GM18499 (cell line): ENCODE results near the gene SPANXN4.

ENCODE experiments used
- ATAC-seq: cut with Tn5 transposase; IDR thresholded peaks from one replicate; pipeline ENCODE4 v1.9.1; 2021; ENCODE audit warnings: moderate number of reproducible peaks; ENCODE audit not compliant: insufficient read depth, unreplicated experiment

SPANXN4 gene, protein sequence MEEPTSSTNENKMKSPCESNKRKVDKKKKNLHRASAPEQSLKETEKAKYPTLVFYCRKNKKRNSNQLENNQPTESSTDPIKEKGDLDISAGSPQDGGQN

DNA sequence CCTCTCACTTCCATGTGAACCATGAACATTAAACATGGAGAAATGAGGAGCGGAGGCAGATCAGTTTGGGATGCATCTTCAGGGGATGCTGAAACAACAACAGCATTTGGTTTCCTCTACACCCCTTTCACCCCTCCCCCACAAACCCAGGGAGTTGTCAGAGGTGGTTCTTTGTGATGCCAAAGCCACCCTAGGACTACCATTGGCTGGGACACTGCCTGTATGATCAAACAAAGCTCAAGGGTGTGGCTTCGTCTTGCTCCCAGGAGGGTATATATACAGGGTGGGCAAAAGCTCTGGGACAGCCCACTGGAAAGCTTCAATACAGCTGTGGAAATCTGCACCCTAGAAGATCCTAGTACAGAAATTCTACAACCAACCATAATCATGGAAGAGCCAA, at the start of gene SPANXN4:
Gene SPANXN4, plus strand, starts transcription at position 301 of the 400 bp plus-strand sequence. Its CDS starts 87 bp downstream, at position 388.
- ATAC-seq, result no peak

DNA sequence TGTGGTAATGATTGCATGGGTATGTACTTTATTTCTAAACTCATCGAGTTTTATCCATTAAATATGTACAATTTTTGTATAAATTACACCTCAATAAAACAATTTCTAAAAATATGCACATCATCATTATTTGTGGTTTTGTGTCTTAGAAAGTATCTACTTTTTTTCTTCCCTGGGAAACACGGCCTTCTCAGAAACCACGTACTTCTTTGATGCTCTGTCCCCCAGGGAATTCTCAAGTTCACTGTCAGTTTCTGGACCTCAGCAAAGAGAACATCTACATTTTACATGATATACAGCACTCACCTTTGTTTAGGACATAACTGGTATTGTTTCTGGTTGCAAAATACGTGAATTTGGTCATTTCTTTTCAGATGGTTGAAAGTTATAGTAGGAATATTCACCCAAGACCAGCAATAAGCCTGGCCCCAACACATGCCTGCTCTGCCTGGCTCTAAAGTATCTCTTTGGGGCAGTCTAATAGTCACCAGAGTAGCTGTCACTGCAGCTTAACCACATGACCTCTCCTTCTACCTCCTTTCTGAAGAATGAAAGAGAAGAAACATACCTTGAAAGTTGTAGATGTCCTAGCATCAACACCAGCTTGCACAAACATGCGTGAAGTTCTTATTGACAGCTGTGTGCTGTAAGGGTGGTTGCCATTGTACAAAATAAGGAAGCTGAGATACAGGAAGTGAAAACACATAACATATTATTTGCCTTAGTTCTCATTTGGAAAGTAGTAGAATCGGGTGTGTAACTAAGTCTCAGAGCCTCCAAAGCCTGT, 48.4 kb upstream of the SPANXN4 start:
- ATAC-seq, result peak; percentile 91

DNA sequence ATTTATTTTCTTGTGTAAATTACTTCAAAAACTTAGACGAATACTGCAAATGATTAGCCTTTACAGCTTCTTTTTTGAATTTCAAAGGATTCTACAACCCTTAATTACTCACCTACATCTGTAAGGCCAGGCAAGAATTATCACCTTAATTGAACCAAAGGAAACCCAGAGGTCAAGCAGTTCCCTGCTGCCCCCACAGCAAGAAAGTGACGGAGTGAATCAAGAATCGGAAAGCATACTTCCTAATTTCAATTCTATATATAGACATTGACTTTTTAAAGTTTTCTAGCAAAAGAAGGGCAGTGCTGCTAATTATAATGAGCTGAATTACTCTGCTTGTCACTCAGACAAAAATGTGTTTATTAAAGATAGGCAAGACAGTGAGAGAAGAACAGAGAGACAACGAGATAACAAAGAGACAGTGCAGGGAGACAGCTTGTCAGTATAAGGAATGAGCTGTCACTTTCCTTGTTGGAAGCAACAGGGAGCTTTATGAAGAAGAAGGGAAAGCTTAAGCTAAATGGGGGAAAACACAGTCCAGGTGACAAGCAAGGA, 47.5 kb upstream of the SPANXN4 start:
- ATAC-seq, result no peak

DNA sequence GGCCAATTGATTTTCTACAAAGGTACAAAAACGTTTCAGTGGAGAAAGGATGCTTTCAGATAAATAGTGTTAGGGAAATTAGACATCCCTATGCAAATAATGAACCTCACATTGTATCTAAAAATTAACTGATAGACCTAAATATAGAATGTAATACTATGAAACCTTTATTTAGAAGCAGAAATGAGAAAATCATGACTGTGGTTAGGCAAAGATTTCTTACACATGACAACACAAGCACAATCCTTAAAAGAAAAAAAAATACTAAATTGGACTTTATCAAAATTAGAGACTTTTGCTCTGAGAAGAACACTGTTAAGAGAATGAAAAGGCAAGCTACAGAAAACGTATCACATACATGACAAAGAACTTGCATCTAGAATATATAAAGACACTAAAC, 43.0 kb upstream of the SPANXN4 start:
- ATAC-seq, result no peak

DNA sequence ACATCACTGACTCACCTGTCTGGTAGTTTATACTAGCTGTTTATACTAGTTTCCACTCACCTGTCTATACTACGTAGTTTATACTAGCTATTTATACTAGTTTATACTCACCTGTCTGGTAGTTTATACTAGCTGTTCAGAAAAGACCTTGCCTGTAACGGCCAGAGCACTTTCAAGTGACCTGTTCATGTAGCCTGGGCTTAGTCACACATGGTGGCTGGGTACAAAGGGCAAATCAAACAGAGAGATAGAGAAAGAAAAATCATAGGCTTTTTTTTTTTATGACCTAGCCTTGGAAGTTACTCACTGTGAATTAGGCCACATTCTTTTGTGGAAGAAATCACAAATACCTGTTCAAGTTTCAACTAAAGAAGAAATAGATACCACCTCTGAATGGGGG, 30.7 kb upstream of the SPANXN4 start:
- ATAC-seq, result no peak

DNA sequence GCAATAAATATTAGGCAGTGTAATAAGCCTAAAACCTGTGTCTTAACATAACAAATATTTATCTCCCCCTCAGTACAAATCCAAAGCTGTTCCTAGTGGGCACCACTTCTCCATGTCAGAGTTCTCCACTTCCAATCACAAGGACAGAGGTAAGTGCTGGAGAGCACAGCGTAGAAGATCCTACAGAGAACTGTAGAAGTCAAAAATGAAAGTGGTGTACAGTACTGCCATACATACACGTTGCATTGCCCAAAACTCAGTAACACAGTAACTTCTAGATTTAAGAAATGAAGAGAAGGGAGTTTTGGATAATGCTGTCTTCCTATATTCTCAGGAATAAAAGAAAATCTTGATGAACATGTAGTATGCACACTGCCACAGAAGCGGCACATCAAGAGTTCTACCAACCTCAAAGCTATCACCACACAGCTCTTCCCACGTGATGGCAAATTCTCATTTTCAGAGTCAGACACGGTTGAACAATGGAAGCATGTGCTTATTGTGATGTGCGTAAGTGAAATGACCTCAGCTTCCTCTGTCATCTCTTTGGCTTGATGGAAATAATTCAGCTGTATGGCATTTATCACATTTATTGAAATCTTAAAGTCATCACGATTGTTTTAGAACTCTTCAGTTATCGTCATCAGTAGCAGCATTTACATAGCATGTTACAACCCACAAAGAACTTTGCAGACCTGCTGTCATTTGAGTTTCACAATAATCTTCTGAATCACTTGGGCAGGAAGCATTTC, 27.1 kb upstream of the SPANXN4 start:
- no peak for ATAC-seq

DNA sequence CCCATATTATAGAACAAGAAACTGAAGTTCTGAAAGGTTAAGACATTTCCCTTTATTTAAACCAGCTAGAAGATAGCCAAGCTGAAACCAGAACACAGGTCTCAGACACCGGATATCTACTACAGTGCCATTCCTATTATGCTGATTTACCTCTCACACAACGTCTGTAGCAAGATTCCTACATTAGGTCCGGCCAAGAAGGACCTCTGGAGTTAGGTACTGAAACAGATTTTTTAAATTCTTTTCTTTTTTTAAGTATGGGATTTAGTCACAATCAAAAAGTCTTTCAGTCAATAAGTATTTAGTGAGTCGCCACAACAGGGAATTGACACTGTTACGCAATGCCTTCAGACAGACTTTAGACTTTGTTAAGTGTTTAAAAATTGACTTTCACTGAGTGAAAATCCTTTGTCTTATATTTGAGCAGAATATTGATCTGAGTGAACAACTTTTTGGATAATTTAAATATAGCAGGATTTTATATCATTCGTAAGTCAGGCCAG, 26.5 kb upstream of the SPANXN4 start:
- ATAC-seq, result no peak

DNA sequence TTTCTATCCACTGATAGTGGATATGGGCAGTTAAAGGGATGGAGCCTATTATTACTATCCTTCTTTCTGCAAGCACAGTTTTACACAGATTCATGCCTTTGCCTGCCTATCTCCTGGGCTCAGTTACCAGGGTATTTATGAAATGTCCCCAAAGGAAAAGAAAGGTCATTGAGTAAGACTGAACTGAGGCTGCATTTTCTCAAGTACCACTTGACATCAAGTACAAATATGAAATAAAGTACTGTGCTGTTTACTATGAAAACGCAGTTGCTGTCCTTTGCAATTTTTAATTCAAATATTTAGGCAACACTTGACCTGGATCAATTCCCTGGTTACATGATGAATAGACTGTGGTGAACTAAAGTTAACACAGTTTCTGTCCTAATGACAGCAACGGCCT, 23.5 kb upstream of the SPANXN4 start:
- no peak for ATAC-seq

DNA sequence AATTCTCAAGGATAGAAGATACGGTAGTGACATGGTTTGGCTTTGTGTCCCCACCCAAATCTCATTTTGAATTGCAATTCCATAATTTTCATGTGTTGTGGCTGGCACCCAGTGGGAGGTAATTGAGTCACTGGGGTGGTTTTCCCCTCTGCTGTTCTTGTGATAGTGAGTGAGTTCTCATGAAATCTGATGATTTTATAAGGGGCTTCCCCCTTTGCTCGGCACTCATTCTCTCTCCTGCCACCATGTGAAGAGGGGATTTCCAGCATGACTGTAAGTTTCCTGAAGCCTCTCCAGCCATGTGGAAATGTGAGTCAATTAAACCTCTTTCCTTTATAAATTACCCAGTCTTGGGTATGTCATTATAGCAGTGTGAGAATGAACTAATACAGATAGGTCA, 8.5 kb upstream of the SPANXN4 start:
- no peak for ATAC-seq

DNA sequence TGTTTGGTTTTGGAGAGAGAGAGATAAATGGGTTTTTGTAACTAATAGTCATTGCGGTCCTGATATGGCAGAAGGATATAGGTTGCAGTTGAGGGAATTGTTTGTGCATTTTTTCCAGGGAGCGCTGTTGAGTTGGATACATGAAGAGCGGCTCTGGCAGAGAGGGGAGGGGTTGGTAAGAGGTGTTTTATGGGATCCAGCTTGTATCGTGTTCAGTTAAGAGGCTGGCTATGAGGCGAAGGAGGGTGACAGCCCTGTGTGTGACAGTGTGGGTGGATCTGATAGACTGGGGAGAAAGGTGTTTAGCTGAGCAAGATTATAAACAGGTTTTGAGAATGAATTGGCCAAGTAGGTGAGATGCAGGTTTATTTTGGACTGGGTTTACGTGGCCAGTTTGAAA, 1.5 kb downstream of the SPANXN4 start:
- ATAC-seq, result no peak

DNA sequence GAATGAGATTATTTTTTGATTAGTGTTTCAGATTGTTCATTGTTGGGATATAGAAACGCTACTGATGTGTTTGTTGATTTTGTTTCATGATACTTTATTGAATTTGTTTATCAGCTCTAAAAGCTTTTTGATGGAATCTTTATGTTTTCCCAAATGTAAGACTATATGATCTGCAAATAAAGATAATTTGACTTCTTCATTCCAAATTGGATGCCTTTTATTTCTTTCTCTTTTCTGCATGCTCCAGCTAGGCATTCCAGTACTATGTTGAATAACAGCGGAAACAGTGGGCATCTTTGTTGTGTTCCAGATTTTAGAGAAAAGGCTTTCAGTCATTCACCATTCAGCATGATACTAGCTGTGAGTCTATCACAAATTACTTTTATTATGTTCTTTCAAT, 21.8 kb downstream of the SPANXN4 start:
- ATAC-seq, result no peak

DNA sequence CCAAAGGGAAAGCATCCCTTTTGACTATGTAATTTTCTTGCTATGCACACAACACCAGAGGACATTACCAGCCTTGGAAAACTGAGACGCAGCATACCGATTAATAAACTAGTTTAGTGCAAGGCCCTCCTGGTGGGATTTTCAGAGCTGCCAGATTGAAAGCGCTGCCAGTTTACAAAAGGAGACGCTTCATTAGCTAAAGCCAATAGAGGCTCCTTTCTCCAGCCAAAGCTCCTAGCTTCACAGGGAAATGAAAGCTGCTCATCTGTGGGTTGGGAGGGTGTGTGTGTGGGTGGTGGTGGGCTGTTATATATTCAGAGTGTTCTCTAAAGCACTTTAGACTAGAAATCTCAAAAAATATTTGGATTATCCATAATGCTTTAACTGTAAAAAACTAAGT, 32.4 kb downstream of the SPANXN4 start:
- no peak for ATAC-seq

DNA sequence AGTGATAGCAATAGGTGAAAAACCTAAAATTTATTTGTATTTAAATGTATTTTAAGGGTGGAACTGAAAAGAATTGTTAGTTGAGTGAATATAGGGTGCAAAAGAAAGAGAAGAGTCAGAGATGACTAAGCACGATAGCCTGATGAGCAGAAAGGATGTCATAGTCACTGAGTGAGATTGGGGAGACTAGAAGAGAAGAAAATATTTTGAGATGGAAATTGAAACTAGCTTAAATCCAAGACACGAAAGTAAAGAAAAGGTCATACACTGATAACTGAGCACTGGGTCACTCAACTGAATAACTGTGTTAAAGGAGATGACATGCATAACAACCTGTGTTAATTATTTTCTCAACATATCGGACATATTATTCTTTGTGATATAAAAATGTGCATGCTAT, 55.5 kb downstream of the SPANXN4 start:
- ATAC-seq, result peak; percentile 50

DNA sequence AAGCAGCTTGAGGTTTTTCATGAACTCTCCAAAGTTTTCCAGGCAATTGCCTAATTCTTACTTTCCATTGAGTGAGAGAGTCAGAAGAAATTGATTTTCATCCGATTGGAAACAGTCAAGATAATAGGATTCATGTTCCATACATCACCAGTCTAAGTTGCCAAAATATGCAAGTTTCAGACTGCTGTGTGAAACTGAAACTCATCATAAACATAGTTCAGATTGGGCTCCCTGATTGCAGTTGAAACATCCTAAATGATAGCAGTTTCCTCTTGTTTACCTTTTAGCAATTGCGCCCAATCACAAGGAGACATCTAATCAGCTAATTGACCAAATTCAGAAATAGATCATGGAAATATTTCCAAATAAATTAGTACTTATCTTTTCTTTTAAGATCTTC, 56.8 kb downstream of the SPANXN4 start:
- no peak for ATAC-seq
